Right lung (tissue), 5 donors: ENCODE results near the gene CMTM4. TPM values are rescaled to one million over a fixed set of nuclear protein-coding genes. Genes with fewer than 3 reads are reported as not detected.
A peak's percentile ranks its signal among the peaks of the same experiment; 100 is the strongest.
"Not testable (repeated sequence)": the region's sequence is repeated elsewhere in the genome, so short reads cannot be mapped to it uniquely, and the experiment has no call there.

Experiments
- DNase-seq, 2 donors: peaks; one replicate each; pipeline ENCODE4 v3.0.0-alpha.2; 2013
- polyA plus RNA-seq, 5 donors: library from polyadenylated mRNA; unstranded; fragments of 120-200 nt; gene quantifications; one replicate each; pipeline versions ENCODE4 v1.2.1 to v1.2.3, GENCODE V29; 2013; ENCODE audit warnings: inconsistent platforms in 1 of 5, low replicate concordance in 1 of 5; ENCODE audit not compliant: insufficient read length in 5 of 5, insufficient read depth in 1 of 5

CMTM4 gene
- polyA plus RNA-seq, 5 donors: 21.1 to 36.4 (median 27.7) TPM

DNA sequence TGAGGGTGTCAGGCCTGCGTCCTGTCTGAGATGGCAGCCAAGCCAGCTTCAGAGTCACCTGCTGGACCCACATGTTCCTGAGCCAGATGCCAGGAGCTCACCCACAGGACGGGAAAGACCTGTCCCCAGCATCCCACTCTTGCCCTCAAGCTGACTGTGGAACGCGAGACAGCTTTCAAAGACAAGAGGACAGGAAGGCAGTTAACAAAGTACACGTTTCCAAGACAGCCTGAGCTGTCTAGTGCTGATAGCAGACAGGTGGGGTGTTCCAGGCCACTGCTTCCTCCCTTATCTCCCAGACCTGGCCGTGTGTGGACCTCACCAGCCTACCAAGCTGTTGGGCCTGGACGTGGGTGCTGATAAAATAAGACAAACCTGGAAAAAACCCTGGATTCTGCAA, 78.8 kb downstream of the CMTM4 start:
- no peak for DNase-seq

DNA sequence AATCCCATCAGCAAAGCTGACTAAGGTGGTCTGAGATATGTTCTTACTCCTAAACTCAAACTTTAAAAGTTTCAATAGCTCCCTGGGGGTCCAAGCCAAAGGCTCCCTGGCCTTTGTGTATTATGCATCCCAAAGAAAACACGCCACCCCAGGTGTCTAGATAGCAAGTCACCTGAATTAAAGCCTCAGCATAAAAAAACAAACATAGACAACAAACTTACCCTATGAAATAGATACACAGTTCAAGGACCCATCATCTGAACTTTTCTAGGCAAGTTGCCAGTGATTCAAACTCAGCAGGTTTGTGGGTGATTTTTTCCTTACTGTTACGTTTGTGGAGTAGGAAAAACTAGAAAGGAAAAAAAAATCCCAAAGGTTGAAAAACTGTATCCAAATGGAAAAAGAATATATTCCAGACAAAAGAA, 79.5 kb downstream of the CMTM4 start:
- no peak for DNase-seq

DNA sequence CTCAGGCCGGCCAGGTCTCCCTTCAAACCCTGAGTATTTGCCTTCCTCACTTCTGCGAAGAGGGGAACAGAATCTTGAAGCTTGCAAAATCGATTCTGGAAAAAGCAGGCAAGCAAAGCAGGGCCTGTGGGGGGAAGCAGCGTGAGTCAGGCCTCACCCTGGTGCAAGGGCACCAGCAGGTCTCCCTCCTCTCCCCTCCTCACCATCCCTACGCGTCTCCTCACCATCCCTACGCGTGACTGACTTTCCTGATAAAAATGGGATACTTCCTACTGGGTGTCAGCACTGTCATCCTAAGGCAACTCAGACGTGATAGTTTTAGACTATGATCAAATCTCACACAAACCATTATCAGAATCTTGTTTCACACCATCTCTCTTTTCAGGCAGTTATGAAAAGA, 80.0 kb downstream of the CMTM4 start:
- no peak for DNase-seq

DNA sequence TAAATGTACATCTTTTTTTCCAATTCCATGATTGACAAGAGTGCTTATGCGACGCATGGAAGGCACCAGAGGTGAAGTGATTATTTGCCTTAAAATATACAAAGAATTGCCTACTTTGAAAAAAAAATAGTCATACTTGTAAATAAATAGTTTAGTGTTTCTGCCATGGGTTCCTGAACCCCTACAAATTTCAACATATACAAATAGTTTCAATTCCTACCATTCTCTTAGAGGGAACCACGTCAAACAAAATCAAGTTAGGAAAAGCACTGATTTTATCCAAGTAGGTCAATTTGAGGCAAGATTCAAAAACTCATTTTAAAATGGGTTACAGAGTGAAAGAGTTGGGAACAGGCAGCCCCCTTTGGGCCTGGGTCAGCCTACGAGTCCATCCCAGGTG, 80.4 kb downstream of the CMTM4 start:
- DNase-seq: no peak

DNA sequence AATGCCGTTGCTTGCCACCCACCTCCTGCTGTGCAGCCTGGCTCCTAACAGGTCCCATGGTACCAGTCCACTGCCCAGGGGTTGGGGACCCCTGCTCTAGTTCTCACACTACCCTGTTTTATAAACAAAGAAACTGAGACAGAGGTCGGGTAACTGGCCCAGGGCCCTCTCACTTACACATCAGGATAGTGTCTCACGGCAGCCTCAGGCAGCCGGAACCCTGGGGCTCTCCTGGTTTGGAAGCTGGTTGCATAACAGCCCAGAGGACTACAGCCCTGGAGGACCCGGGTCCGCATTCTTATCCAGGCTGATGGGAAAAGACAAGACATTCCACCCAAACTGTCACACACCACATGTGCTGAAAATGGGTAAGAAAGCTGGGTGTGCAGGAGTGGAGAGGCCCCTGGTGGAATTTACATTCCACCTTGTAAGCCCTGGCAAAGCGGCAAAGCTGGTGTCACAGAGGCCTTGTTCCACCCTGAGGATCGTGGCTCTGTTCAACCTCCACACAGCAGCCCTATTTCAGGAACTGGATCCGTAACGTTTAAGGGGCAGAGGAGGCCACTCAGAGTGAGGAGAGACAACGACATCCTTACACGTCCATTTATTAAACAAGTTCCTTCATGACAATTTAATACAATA, 82.3 kb downstream of the CMTM4 start:
- no peak for DNase-seq

DNA sequence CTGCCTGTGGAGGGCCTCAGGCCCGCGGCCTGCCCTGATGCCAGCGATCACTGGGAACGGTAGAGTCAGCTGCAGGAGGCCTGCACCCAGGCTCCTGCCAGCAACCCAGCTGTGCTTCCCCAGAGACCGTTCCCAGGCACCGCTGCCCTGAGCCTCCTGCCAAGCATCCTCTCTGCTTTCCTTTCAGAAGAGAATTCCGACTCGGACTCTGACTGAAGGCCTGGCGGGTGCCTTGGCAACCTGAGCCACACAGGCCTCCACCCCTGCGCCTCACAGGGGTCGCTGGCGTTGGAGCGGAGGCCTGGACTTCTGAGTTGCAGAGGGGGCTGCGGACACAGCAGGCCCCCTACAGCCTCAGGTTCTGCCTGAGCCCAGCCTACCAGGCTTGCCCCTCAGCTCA, 84.1 kb downstream of the CMTM4 start:
- no peak for DNase-seq

DNA sequence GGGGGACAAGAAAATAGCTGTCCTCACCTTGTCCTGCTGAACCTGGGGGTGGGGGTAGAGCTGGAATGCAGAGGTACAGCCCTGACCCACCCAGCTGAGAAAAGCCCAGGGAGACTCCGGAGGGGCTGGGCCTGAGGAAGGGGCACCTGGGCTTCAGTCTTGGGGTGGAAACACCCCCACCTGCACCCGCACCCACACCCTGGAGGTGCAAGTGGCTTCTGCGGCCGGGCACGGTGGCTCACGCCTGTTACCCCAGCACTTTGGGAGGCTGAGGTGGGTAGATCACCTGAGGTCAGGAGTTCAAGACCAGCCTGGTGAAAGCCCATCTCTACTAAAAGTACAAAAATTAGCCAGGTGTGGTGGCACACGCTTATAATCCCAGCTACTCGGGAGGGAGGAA, 84.6 kb downstream of the CMTM4 start:
- DNase-seq: not testable (repeated sequence)

DNA sequence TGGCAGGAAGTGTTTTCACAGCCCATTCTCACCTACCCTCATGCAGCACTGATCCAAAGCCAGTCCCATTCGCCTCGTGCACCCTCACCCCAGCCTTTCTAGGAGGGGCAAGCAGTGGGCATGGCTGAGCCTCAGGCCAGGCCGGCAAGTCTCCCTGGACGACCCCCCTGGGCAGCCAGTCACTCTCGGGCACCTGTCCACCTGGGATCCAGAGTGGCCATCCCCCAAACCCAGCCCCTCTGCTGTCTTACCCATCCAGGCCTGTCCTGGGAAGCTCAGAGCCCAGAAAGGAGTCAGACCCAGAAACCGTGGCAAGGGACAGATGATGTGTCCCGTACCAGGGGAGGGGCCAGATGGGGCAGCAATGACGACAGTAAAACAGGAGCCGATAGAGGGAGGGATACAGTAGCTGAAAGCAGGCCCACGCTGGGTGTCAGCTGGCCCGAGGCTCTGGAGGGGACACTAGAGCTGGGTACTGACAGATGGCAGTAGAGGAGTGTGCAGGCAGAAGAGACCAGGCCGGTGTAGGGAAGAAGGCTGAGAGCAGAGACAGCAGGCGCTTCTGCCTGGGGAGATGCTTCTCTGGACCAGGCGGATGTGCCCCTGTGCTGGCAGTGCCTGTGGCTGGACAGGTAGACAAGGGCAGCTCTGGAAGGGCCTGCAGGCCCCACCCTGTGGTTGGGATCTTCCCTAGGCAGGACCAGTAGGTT, 86.3 kb downstream of the CMTM4 start:
- no peak for DNase-seq

DNA sequence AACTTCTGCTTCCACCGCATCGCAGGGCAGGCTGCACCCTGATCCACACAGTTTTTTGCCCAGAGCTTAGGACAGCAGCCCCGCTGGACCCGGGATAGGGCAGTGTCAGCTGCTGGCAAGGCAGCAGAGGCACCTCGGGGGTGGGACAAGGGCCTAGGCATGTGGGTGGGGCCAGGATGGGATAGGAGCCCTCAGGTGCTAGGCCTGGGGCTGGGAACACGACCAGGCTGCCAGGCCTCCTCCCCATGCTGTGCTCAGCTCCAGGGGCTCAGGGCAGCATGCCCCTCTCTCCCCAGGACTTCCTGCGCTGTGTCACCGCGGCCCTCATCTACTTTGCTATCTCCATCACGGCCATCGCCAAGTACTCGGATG, 87.4 kb downstream of the CMTM4 start:
- no peak for DNase-seq

DNA sequence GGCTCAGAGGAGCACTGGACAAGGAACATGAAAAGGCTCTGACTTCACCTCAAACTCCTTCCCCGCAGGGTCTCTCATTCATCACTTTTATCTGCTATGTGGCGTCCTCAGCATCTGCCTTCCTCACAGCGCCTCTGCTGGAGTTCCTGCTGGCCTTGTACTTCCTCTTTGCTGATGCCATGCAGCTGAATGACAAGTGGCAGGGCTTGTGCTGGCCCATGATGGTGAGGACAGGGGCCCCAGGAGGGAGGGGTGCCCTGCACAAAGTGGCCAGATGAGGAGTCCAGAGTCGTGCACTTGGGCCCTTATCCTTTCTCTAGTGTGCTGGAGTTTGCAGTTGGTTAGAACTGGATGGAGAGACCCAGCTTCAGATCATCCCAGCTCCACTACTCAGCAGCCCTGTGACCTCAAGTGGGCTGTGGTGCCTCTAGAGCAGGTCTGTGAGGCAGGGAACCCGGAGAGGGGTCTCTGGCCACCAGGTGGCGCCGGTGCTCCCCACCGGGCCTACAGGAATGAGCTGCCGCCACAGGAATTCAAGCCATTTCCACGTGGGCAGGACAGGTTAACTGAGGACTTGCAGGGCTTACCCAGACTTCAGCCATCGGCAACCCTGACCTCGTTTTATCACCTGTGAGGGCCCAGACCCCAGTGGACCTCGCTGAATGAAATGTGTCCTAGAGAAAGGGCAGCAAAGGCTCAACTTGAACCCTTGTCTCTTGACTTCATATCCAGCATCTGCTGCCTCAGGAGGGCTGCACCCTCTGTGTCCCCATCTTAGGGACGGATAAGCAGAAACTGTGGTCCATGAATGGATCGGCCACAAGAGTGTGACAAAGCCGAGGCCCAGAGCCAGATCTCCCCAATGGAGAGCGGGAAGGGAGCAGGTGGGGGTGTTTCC, 88.1 kb downstream of the CMTM4 start:
- DNase-seq: peak; percentile 71 to 74

DNA sequence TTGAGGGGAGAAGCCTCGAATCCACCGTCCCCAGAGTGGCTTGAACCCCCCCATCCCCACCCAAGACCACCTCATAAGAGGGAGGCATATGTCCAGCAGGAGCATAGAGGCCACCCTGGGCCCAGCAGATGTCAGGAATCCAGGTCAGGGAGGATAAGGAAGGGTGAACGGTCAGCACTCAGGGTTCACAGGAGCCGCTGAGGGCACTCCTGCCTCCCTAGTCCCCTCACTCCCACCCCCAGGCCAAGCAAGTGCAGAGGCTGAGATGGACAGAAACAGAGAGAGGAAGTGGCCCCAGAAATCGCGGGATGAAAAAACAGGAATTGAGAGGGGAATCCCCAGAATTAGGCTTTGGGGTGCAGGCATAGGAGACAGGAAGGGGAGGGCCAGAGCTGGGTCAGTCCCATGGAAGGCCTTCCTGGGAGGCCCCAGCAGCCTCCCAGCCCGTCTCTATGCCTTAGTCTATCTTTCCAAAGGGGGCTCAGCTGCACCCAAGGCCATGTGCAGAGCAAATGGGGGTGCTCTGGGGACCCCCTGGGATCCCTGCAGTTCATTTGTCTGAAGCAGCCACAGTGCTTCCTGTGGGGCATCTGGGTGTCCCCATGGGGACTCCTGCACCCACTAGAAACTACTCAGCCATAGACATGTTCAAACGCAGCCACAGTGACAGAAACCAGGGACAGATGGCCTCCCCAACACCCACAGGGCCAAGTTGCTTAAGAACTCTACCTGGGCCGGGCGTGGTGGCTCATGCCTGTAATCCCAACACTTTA, 90.4 kb downstream of the CMTM4 start:
- no peak for DNase-seq

DNA sequence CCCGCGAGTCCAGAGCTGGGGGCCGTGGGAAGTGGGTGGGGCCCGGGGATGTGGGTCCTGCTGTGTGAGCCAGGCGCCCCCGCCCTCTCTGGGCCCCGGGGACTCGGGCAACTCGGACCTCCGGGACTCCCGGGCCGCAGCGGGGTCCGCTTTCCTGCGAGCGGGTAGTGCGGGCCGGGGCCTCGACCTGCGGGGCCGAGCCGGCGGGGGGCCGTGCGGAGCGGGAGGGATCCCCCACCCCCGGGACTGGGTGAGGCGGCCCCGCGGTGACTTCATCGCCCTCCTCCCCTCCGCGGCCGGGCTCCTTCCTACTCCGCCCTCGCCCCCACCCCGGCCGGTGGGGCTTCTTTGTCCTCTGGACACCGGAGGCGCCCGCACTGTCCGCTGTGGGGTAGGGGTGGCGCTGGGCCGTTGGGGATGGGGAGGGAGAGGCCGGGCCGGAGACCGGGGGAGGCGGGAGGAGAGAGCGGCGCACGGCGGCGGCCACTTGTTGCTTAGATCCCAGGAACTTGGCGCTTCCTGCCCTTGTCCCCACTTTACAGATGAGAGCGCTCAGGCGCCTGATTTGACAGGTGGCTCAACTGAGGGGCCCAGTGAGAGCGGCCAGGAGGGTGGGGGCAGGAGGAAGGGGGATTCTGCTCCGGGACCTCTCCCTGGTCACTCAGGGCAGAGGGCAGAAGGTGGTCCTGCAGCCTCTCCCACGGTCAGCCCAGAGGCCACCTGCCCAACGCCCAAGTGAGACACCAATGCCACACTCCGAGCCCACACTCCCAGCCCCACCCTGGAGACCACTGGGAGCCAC, 91.2 kb downstream of the CMTM4 start:
- DNase-seq: peak; percentile 40 to 56

DNA sequence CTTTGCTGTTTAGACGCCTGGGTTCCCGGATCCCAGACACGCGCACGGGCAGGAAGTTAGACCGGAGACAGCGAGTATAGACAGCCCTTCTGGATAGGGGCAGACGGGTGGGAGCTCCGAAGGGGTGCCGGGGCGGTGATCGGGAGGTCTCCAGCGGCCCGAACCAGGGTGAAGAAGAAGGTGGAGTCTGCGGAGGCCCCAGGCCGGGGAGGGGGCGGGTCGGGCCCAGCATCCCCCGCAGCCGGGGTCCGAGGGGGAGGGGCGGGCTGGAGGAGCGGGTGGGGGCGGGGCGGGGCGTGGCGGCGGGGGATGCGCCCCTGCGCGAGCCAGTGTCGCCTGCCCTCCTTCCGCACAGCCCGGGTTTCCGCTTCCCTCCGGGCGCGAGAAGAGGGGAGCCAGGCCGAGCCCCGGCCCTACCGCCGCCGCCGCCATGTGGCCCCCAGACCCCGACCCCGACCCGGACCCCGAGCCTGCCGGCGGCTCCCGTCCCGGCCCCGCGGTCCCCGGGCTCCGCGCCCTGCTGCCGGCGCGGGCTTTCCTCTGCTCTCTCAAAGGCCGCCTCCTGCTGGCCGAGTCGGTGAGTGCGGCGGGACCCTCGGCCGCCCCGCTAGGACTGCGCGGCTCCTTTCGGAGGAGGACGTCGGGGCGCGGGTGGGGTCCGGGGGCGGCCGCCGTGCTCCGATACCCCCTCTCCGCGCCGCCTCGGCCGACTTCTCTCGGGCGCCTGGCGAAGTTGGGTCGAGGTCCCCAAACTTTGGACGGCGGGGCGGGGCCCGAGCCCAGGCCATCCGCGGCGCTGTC, 92.0 kb downstream of the CMTM4 start, which contains the start of gene CMTM3:
Gene CMTM3, plus strand, starts transcription at position 329 of the 801 bp plus-strand sequence. Its CDS starts 102 bp downstream, at position 431.
- DNase-seq: peak; percentile 70 to 85

DNA sequence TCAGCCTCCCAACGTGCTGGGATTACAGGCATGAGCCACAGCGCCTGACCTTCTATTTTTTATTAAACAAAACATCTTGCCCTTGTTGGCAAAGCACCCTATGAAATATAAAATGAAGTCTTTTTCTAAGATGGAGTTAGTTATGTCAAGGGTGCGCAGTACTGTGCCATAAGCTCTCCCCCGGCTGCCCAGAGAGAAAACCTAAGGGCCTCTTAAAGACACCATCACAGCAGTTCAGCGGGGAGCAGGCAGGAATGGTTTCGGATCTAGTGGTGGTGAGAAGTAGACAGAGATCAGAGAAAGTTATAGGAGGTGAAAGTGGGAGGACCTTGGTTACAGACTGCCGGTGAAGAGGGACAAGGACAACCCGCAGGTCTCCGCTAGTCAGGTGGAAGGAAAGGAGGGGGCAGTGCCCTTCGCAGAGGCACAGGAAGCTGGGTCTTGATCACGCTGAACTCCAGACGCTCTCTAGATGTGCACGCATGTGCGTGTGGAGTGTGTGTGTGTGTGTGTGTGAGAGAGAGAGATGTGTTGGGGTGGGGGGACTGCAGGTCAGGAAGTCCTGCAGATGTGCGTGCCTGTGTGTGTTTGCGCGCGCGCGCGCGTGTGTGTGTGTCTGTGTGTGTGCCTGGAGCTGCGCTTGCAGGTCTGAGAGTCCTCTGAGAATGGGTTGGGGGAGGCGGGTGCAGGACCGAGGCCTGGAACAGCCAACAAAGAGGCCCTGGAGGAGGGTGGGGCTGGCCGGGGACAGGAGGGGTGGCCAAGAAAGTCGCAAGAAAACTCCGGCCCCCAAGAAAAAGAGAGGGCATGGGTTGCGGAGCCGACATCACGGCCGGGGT, 92.8 kb downstream of the CMTM4 start:
- DNase-seq: peak; percentile 80 to 82

DNA sequence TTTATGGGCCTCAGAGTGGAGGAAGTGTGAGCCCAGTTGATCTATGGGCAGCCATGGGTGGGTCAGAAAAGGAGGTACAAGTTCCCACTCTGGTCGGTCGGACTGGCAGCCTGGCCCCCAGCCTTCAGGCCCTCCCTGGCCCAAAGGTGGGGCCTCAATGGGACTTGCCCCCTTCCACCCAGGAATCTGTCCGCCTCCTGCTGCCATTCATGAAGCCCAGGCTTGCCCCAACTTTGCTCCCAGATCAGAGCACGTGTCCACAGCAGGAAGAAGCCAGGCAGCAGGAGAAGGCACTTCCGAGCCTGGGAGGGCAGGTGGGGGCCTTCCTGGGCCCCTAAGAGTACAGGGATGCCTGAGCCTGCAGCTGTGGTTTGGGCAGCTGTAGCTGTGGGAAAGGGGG, 95.1 kb downstream of the CMTM4 start:
- DNase-seq: no peak

DNA sequence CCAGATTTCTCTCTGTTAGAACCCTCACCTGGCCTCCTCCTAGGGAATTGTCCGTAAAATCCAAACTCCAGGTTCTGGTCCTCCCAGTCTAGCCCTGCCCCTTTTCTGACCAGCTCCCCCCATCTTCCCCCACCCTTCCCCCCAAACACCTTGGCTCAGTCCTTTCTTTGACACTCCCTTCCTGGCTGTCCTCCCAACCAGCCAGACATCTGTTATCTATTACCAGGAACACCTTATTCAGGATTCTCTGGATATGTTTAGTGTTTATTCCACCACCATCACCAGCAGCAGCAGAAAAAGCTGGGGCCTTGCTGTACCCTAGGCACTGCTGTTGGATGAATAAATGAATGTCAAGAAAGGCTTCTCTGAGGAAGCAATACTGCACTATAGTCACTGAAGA, 96.1 kb downstream of the CMTM4 start:
- DNase-seq: no peak

DNA sequence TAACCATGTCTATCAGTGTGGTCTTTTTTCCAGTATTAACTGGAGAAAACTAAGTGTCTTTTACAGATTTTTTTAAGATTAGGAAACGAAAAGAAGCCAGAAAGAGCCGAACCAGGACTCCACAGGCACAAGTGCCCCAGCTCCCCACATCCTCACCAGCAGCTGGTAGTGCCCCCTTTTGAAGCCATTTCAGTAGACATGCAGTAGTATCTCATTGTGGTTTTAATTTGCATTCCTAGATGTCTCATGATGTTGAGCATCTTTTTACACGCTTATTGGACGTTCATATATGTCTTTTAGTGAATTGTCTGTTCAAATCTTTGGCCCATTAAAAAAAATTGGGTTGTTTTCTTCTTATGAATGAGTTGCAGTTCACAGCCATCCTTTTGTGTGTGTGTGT, 96.8 kb downstream of the CMTM4 start:
- no peak for DNase-seq

DNA sequence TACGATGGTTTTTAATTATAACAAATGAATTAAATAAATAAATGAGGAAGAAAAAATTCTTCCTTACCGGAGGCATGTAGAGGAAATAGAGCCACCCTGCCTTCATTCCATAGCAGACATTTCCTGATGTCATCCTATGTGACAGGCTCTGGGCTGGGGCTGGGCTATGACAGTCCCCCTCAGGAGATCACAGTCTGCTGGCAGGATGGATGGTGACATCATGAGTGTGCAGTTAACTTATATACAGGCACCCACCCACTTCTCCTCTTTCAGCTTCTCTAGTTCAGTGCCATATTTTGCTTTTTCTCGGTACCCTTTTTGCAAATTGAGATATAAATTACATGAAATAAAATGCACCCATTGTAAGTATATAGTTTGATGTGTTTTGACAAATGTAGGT, 98.4 kb downstream of the CMTM4 start:
- DNase-seq: no peak
